Keratinocyte (primary cell): ENCODE results near the gene SLC4A2. TPM values are rescaled to one million over a fixed set of nuclear protein-coding genes. Genes with fewer than 3 reads are reported as not detected.

Experiments
- DNase-seq: peaks from one replicate; pipeline ENCODE4 v3.0.0-alpha.2; 2011; ENCODE audit warnings: low read depth, missing footprints, low spot score
- FAIRE-seq: peaks from 2 replicates; lab custom pipeline; 2011; peaks lifted over from hg19 to GRCh38; lab: Jason Lieb, UNC
- H2AFZ ChIP-seq: 2 replicates; pipeline ENCODE4 v1.6.0; 2012; ENCODE audit warnings: low read length, control low read depth, inconsistent platforms; ENCODE audit not compliant: control insufficient read depth
- H3K27ac ChIP-seq: 2 replicates; pipeline ENCODE4 v1.5.1; 2011; ENCODE audit warnings: low read length; ENCODE audit not compliant: control insufficient read depth, insufficient read depth
- H3K27me3 ChIP-seq: 3 replicates; pipeline ENCODE4 v1.6.0; 2011; ENCODE audit warnings: low read length; ENCODE audit not compliant: control insufficient read depth, insufficient read depth; ENCODE audit errors: extremely low read depth
- H3K36me3 ChIP-seq, 2 experiments: 2 replicates in 1 of 2; 3 replicates in 1 of 2; pipeline ENCODE4 v1.5.1; 2011; ENCODE audit warnings: low read length in 2 of 2, mild to moderate bottlenecking in 1 of 2; ENCODE audit not compliant: control insufficient read depth in 2 of 2, insufficient read depth in 2 of 2; ENCODE audit errors: extremely low read depth in 1 of 2
- H3K4me1 ChIP-seq: 3 replicates; pipeline ENCODE4 v1.5.1; 2011; ENCODE audit warnings: low read length; ENCODE audit not compliant: control insufficient read depth, insufficient read depth; ENCODE audit errors: extremely low read depth
- H3K4me2 ChIP-seq: 3 replicates; pipeline ENCODE4 v1.6.0; 2011; ENCODE audit warnings: low read depth, low read length; ENCODE audit not compliant: control insufficient read depth, insufficient read depth; ENCODE audit errors: extremely low read depth
- H3K4me3 ChIP-seq, 3 experiments: fragments of 200-600 bp in 1 of 3; sonication (generic) in 1 of 3; 2 replicates in 2 of 3; 3 replicates in 1 of 3; pipeline ENCODE4 v1.5.1; 2011 to 2016; ENCODE audit warnings: low read length in 3 of 3, mild to moderate bottlenecking in 3 of 3, control low read depth in 2 of 3, inconsistent platforms in 1 of 3, low read depth in 1 of 3, mixed read lengths in 1 of 3, mixed run types in 1 of 3, moderate library complexity in 1 of 3; ENCODE audit not compliant: control insufficient read depth in 2 of 3, insufficient read depth in 2 of 3; ENCODE audit errors: extremely low read depth in 1 of 3
- H3K79me2 ChIP-seq: 2 replicates; pipeline ENCODE4 v1.6.0; 2012; ENCODE audit warnings: low read length; ENCODE audit not compliant: control insufficient read depth, insufficient read depth
- H3K9ac ChIP-seq: 3 replicates; pipeline ENCODE4 v1.6.0; 2011; ENCODE audit warnings: low read length; ENCODE audit not compliant: control insufficient read depth, insufficient read depth; ENCODE audit errors: extremely low read depth
- H3K9me1 ChIP-seq: 3 replicates; pipeline ENCODE4 v1.6.0; 2011; ENCODE audit warnings: low read length; ENCODE audit not compliant: control insufficient read depth, insufficient read depth; ENCODE audit errors: extremely low read depth
- H3K9me3 ChIP-seq: 2 replicates; pipeline ENCODE4 v1.5.1; 2012; ENCODE audit warnings: low read depth, low read length; ENCODE audit not compliant: control insufficient read depth
- H4K20me1 ChIP-seq: 3 replicates; pipeline ENCODE4 v1.6.0; 2011; ENCODE audit warnings: low read length; ENCODE audit not compliant: control insufficient read depth, insufficient read depth; ENCODE audit errors: extremely low read depth
- EZH2 ChIP-seq: IDR thresholded peaks from one replicate; pipeline ENCODE4 v1.6.1; 2012; ENCODE audit warnings: inconsistent platforms, mild to moderate bottlenecking, low read length, moderate library complexity
- dilution Hi-C: fragments of 300-500 bp; cut with MboI; formaldehyde crosslinking; loops from one replicate; pipeline ENCODE4 v1.7.0; 2020; ENCODE audit warnings: low sequenced_read_pairs; ENCODE audit not compliant: extremely low pct_ligation_motif_present
- polyA plus RNA-seq, 5 experiments: library from polyadenylated mRNA; depleted of rRNA in 3 of 5; stranded (reverse) in 3 of 5; stranded (forward) in 1 of 5; unstranded in 1 of 5; fragments of >200 nt; gene quantifications; 1 replicate in 1 of 5; 2 replicates in 3 of 5; 3 replicates in 1 of 5; pipeline versions ENCODE4 v1.2.1 to v1.2.3, GENCODE V29; 2011 to 2012; ENCODE audit warnings: missing spikeins in 2 of 5, low read depth in 1 of 5, low replicate concordance in 1 of 5
- TF ChIP-seq, protein P1 (sequence below), 3 experiments: IDR thresholded peaks in 1 of 3; conservative IDR thresholded peaks in 1 of 3; optimal IDR thresholded peaks in 1 of 3; 2 replicates in 2 of 3; 3 replicates in 1 of 3; pipeline versions ENCODE3 to v1.5.1; 2011; ENCODE audit warnings: low read length in 3 of 3, mild to moderate bottlenecking in 3 of 3, moderate library complexity in 2 of 3, control low read depth in 1 of 3, inconsistent platforms in 1 of 3; ENCODE audit not compliant: insufficient read depth in 2 of 3; ENCODE audit errors: extremely low read depth in 1 of 3

SLC4A2 gene
- polyA plus RNA-seq, 1 donor (not counting 4 experiments of a cell fraction or from before 2014, with no cell fraction given), result 33.8 TPM

DNA sequence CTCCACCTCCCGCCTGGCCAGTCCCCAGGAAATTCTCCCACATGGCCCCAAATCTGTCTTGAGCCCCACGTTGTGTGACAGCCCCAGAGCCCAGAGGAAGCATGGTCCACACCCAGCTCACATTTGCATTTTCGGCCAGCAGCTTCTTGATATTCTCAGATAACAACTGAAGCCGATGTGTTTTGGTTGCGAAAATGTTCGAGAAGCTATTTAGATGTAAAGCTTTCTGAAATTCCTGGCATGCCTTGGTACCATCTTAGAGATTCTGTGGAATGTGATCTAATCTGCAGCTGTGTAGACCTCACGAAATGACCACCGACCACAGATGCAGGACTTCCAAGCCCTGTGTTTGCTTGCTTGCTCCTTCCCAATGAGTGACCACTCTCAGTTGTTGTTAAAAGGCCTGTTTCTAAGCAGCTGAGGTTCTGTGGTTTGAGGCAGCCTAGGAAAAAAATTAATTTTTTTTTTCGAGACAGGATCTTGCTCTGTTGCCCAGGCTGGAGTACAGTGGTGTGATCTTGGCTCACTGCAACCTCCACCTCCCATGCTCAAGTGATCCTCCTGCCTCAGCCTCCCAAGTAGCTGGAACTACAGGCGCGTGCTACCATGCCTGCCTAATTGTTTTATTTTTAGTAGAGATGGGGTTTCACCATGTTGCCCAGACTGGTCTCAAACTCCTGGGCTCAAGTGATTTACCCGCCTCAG lies 8.8 kb downstream of the SLC4A2 start:
- FAIRE-seq (no peak), DNase-seq (no peak)
- Histone ChIP-seq H3K9me1 (no peaks in the 10 kb centered on the region), H3K27me3 (no peaks in the 10 kb centered on the region), H3K79me2 (peaks cover 6% of the 10 kb centered on the region), H3K4me3 (no peak overlapping the region), H3K4me2 (no peak overlapping the region), H4K20me1 (peaks cover 3% of the 10 kb centered on the region), H3K9me3 (no peaks in the 10 kb centered on the region), H3K27ac (no peak overlapping the region), H3K4me1 (peaks cover 3% of the 10 kb centered on the region), H3K9ac (no peak overlapping the region), H2AFZ (no peak overlapping the region), H3K36me3 (peaks cover 36 to 37% of the 10 kb centered on the region in 2 experiments)
- TF ChIP-seq, protein P1, sequence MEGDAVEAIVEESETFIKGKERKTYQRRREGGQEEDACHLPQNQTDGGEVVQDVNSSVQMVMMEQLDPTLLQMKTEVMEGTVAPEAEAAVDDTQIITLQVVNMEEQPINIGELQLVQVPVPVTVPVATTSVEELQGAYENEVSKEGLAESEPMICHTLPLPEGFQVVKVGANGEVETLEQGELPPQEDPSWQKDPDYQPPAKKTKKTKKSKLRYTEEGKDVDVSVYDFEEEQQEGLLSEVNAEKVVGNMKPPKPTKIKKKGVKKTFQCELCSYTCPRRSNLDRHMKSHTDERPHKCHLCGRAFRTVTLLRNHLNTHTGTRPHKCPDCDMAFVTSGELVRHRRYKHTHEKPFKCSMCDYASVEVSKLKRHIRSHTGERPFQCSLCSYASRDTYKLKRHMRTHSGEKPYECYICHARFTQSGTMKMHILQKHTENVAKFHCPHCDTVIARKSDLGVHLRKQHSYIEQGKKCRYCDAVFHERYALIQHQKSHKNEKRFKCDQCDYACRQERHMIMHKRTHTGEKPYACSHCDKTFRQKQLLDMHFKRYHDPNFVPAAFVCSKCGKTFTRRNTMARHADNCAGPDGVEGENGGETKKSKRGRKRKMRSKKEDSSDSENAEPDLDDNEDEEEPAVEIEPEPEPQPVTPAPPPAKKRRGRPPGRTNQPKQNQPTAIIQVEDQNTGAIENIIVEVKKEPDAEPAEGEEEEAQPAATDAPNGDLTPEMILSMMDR (optimal IDR thresholded peaks at IDR 0.05 in 1 of 3, IDR thresholded peaks at IDR 0.05 in 1 of 3, conservative IDR thresholded peaks at IDR 0.05 in 1 of 3; ENCODE audit: extremely low read depth in 1 of 3, insufficient read depth in 2 of 3, low read length in 3 of 3), result no peak
- TF ChIP-seq EZH2, result no peak
- dilution Hi-C loops, result no loop called here

DNA sequence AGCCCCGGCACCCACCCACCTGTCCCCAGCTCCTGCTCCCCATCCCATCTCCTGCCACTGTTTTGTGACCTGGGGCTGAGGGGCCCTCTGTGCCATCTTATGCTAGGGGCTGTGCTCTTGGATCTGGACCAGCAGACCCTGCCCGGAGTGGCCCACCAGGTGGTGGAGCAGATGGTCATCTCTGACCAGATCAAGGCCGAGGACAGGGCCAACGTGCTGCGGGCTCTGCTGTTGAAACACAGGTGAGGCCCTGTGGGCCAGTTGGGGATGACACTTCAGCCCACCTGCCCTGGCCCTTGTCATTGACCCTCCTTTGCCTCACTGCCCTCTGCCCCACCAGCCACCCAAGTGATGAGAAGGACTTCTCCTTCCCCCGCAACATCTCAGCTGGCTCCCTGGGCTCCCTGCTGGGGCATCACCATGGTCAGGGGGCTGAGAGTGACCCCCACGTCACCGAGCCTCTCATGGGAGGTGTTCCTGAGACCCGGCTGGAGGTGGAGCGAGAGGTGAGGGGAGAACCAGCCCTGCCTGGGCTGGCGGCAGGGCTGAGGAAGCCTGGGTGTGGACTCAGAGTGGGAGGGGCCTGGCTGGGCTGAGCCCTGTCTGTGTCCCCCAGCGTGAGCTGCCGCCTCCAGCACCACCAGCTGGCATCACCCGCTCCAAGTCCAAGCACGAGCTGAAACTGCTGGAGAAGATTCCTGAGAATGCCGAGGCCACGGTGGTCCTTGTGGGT lies 10.6 kb downstream of the SLC4A2 start:
- no peak overlapping the region for H3K9ac ChIP-seq
- no peaks in the 10 kb centered on the region for H3K9me3 ChIP-seq
- H3K4me1 ChIP-seq, result no peaks in the 10 kb centered on the region
- H3K4me3 ChIP-seq, result no peak overlapping the region
- DNase-seq, result no peak
- no peaks in the 10 kb centered on the region for H3K9me1 ChIP-seq
- H3K79me2 ChIP-seq, result peaks cover 4% of the 10 kb centered on the region
- no peak overlapping the region for H3K27ac ChIP-seq
- TF ChIP-seq EZH2, result no peak
- TF ChIP-seq, protein P1 (optimal IDR thresholded peaks at IDR 0.05 in 1 of 3, IDR thresholded peaks at IDR 0.05 in 1 of 3, conservative IDR thresholded peaks at IDR 0.05 in 1 of 3; ENCODE audit: extremely low read depth in 1 of 3, insufficient read depth in 2 of 3, low read length in 3 of 3), result no peak
- no peak overlapping the region for H2AFZ ChIP-seq
- H3K27me3 ChIP-seq, result no peaks in the 10 kb centered on the region
- H4K20me1 ChIP-seq, result peaks cover 5% of the 10 kb centered on the region
- no peak for FAIRE-seq
- no peak overlapping the region for H3K4me2 ChIP-seq
- dilution Hi-C loops, result no loop called here
- H3K36me3 ChIP-seq, result peaks cover 34 to 45% of the 10 kb centered on the region in 2 experiments
